HCT116 (cell line): Measurements from ENCODE around the gene HARS2. TPM values are rescaled to one million over a fixed set of nuclear protein-coding genes. Genes with fewer than 3 reads are reported as not detected.
"Not testable (repeated sequence)": the region's sequence is repeated elsewhere in the genome, so short reads cannot be mapped to it uniquely, and the experiment has no call there.

ENCODE experiments used
- ATAC-seq: fragments of 200-7000 bp; cut with Tn5 transposase; 2 replicates; pipeline ENCODE4 v1.9.1; 2020; ENCODE audit warnings: mild to moderate bottlenecking, moderate library complexity
- BruUV-seq: library from RNA; stranded (reverse); fragments of 400-500 nt; replicated peaks from 2 replicates; lab custom pipeline; 2021; lab: Mats Ljungman, UMichigan
- CTCF ChIA-PET: fragments of 300-600 bp; sonication (Branson Sonifier 250); formaldehyde crosslinking; loops from one replicate; lab custom pipeline; 2021; ENCODE audit warnings: antibody characterized with exemption; lab: Charles Lee
- POLR2A ChIA-PET: fragments of 300-600, 350-600 bp; sonication (Branson Sonifier 250); formaldehyde crosslinking; loops from one replicate; lab custom pipeline; 2021; ENCODE audit warnings: antibody characterized with exemption; lab: Charles Lee
- RAD21 ChIA-PET, 2 experiments: fragments of 300-600 bp; sonication (Branson Sonifier 250); formaldehyde crosslinking; loops; one replicate each; lab custom pipeline; 2023; ENCODE audit warnings: low total read pairs in 2 of 2; ENCODE audit not compliant: uncharacterized antibody in 2 of 2, unreplicated experiment in 2 of 2, low non-redundant PET in 1 of 2; lab: Charles Lee
- DNase-seq: peaks from one replicate; pipeline ENCODE4 v3.0.0-alpha.2; 2010; ENCODE audit warnings: low read depth, low spot score
- H2AFZ ChIP-seq: fragments of 200-600 bp; shearing (Covaris generic), sonication (generic); 2 replicates; pipeline ENCODE4 v1.6.1; 2017; ENCODE audit warnings: low read depth, mixed run types, mixed read lengths, antibody characterized with exemption, low read length; ENCODE audit not compliant: poor library complexity, severe bottlenecking
- H3K27ac ChIP-seq: 2 replicates; pipeline ENCODE4 v1.5.1; 2012; ENCODE audit warnings: low read depth, low read length
- H3K27me3 ChIP-seq: fragments of 200-600 bp; sonication (generic); 2 replicates; pipeline ENCODE4 v1.6.1; 2016; ENCODE audit warnings: mixed run types, low read length, mixed read lengths; ENCODE audit not compliant: insufficient read depth
- H3K36me3 ChIP-seq, 2 experiments: fragments of 200-500 bp in 1 of 2; fragments of 200-600 bp in 1 of 2; sonication (Bioruptor generic) in 1 of 2; sonication (generic) in 1 of 2; 2 replicates each; pipeline versions ENCODE4 v1.5.1 to v1.6.1; 2014 to 2016; ENCODE audit warnings: low read length in 2 of 2, inconsistent platforms in 1 of 2, mixed read lengths in 1 of 2, mixed run types in 1 of 2; ENCODE audit not compliant: insufficient read depth in 2 of 2, control insufficient read depth in 1 of 2
- H3K4me1 ChIP-seq, 2 experiments: fragments of 200-600 bp in 1 of 2; sonication (generic) in 1 of 2; 2 replicates each; pipeline versions ENCODE4 v1.5.1 to v1.6.1; 2012 to 2017; ENCODE audit warnings: low read length in 2 of 2, inconsistent platforms in 1 of 2, mild to moderate bottlenecking in 1 of 2, mixed read lengths in 1 of 2, mixed run types in 1 of 2, moderate library complexity in 1 of 2; ENCODE audit not compliant: insufficient read depth in 2 of 2, control insufficient read depth in 1 of 2
- H3K4me2 ChIP-seq: fragments of 200-600 bp; sonication (generic); 2 replicates; pipeline ENCODE4 v1.6.1; 2017; ENCODE audit warnings: mixed run types, low read length, mixed read lengths
- H3K4me3 ChIP-seq, 2 experiments: fragments of 200-600 bp in 1 of 2; sonication (generic) in 1 of 2; replicated peaks in 1 of 2; 2 replicates each; pipeline ENCODE4 v1.5.1; 2011 to 2016; ENCODE audit warnings: low read length in 2 of 2, control low read depth in 1 of 2, low read depth in 1 of 2, mild to moderate bottlenecking in 1 of 2, mixed read lengths in 1 of 2, mixed run types in 1 of 2
- H3K79me2 ChIP-seq: fragments of 200-600 bp; sonication (generic); 2 replicates; pipeline ENCODE4 v1.6.1; 2017; ENCODE audit warnings: mild to moderate bottlenecking, mixed run types, low read length, moderate library complexity, mixed read lengths; ENCODE audit not compliant: insufficient read depth
- H3K9ac ChIP-seq: fragments of 200-600 bp; sonication (generic); 2 replicates; pipeline ENCODE4 v1.6.1; 2016; ENCODE audit warnings: low read length, mixed read lengths
- H3K9me2 ChIP-seq: fragments of 200-600 bp; sonication (generic), shearing (Covaris generic); 2 replicates; pipeline ENCODE4 v1.6.1; 2017; ENCODE audit warnings: mixed run types, mild to moderate bottlenecking, moderate library complexity; ENCODE audit not compliant: insufficient read depth
- H3K9me3 ChIP-seq, 2 experiments: fragments of 200-500 bp in 1 of 2; fragments of 200-600 bp in 1 of 2; sonication (Bioruptor generic) in 1 of 2; sonication (generic) in 1 of 2; 2 replicates each; pipeline ENCODE4 v1.6.1; 2014 to 2017; ENCODE audit warnings: low read length in 2 of 2, mixed read lengths in 2 of 2, inconsistent platforms in 1 of 2, low read depth in 1 of 2, mild to moderate bottlenecking in 1 of 2, mixed run types in 1 of 2, moderate library complexity in 1 of 2; ENCODE audit not compliant: control insufficient read depth in 1 of 2, insufficient read depth in 1 of 2
- H4K20me1 ChIP-seq: fragments of 200-600 bp; sonication (generic), shearing (Covaris generic); 2 replicates; pipeline ENCODE4 v1.6.1; 2017; ENCODE audit warnings: mixed run types, mild to moderate bottlenecking, moderate library complexity; ENCODE audit not compliant: insufficient read depth
- EZH2phosphoT487 ChIP-seq: fragments of 200-600 bp; IDR thresholded peaks from 2 replicates; pipeline ENCODE4 v1.6.1; 2018; ENCODE audit warnings: antibody characterized with exemption, borderline replicate concordance
- JUND ChIP-seq: IDR thresholded peaks from 2 replicates; pipeline ENCODE4 v1.6.1; 2012
- ZNF274 ChIP-seq: fragments of 200-500 bp; sonication (Bioruptor generic); IDR thresholded peaks from 2 replicates; pipeline ENCODE4 v1.6.1; 2014; ENCODE audit warnings: mild to moderate bottlenecking, low read depth, low read length, inconsistent platforms
- intact Hi-C: fragments of 100-400 bp; cut with micrococcal nuclease; formaldehyde crosslinking; loops from 2 replicates; pipeline ENCODE4 v1.10.0; 2022
- total RNA-seq: library from RNA; stranded (reverse); gene quantifications from one replicate; pipeline ENCODE4 v1.2.1, GENCODE V29; 2021; ENCODE audit not compliant: unreplicated experiment
- TF ChIP-seq, protein P1 (sequence below): IDR thresholded peaks from 2 replicates; pipeline ENCODE4 v1.6.1; 2011; ENCODE audit warnings: mild to moderate bottlenecking, low read length, moderate library complexity; ENCODE audit not compliant: insufficient replicate concordance; ENCODE audit errors: extremely low read depth

The HARS2 gene
- total RNA-seq, 1 experiment from 2014 or later = 38.8 TPM

DNA sequence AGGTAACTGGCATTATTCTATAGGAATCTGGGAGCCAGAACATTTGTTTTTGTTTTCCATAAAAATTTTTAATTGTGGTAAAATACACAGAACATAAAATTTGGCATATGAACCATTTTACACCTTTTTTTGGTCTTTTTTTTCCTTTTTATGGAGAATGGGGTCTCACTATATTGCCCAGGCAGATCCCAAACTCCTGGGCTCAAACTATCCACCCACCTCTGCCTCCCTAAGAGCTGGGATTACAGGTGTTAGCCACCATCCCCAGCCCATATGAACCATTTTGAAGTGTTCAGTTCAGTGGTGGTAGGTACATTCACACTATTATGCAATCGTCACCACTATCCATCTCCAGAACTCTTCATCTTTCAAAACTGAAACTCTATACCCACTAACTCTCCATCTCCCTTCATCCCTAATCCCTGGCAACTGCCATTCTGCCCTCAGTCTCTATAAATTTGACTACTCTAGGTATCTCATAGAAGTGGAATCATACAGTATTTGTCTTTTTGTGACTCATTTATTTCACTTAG lies 22.4 kb downstream of the HARS2 start (continued):
- TF ChIP-seq, protein P1, sequence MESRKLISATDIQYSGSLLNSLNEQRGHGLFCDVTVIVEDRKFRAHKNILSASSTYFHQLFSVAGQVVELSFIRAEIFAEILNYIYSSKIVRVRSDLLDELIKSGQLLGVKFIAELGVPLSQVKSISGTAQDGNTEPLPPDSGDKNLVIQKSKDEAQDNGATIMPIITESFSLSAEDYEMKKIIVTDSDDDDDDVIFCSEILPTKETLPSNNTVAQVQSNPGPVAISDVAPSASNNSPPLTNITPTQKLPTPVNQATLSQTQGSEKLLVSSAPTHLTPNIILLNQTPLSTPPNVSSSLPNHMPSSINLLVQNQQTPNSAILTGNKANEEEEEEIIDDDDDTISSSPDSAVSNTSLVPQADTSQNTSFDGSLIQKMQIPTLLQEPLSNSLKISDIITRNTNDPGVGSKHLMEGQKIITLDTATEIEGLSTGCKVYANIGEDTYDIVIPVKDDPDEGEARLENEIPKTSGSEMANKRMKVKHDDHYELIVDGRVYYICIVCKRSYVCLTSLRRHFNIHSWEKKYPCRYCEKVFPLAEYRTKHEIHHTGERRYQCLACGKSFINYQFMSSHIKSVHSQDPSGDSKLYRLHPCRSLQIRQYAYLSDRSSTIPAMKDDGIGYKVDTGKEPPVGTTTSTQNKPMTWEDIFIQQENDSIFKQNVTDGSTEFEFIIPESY = no peak
- TF ChIP-seq JUND (no peak), ZNF274 (no peak), EZH2phosphoT487 (no peak)

DNA sequence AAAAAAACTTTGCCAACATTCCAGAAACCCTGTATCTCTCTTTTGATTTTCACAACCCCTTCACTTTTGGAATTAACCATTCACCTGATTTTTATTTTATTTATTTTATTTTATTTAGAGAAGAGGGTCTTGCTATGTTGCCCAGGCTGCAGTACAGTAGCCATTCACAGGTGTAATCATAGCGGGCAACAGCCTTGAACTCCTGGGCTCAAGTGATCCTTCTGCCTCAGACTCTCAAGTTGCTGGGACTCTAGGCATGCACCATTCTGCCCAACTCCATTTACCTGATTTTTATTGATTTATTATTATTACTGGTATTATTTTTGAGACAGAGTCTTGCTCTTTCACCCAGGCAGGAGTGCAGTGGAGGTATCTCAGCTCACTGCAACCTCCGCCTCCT lies 25.0 kb downstream of the HARS2 start:
- peaks cover 23 to 43% of the 10 kb centered on the region in 2 experiments for H3K4me1 ChIP-seq
- BruUV-seq, RAD21 ChIA-PET, POLR2A ChIA-PET, ATAC-seq, H3K9me3 ChIP-seq, H3K9me2 ChIP-seq, H3K79me2 ChIP-seq, H3K27ac ChIP-seq, H3K4me3 ChIP-seq, H3K4me2 ChIP-seq, H4K20me1 ChIP-seq, H3K27me3 ChIP-seq, H2AFZ ChIP-seq, DNase-seq, H3K9ac ChIP-seq, H3K36me3 ChIP-seq: not testable (repeated sequence)
- CTCF ChIA-PET = interaction anchor here (1.0 kb wide), 1 partner anchor 477 kb away, joined by 3 read pairs; no protein-coding TSS in a partner anchor
- intact Hi-C loops = loop anchor here (5.0 kb wide), 1 partner anchor 474 kb away; no protein-coding TSS in a partner anchor
